Retina (tissue), 1 donor: Measurements from ENCODE around the gene FGF22.

ENCODE experiments used
- DNase-seq: peaks from one replicate; pipeline ENCODE4 v3.0.0-alpha.2; 2016

The FGF22 gene

GRCh38 chr19:681029-682019 lies 41.6 kb downstream of the FGF22 start:
- DNase-seq = no peak

- no peak for DNase-seq
Observed at GRCh38 chr19:682678-683320, 43.1 kb downstream of the FGF22 start.

- DNase-seq = no peak
Observed at GRCh38 chr19:685454-685931, 45.8 kb downstream of the FGF22 start.

GRCh38 chr19:686589-687297 lies 47.1 kb downstream of the FGF22 start:
- DNase-seq = no peak

GRCh38 chr19:687569-688166 lies 48.0 kb downstream of the FGF22 start:
- no peak for DNase-seq

GRCh38 chr19:688214-688613 lies 48.5 kb downstream of the FGF22 start:
- DNase-seq = no peak

GRCh38 chr19:688992-689391 lies 49.3 kb downstream of the FGF22 start:
- no peak for DNase-seq

- no peak for DNase-seq
Observed at GRCh38 chr19:690203-690602, 50.5 kb downstream of the FGF22 start.
